BLaER1 (cell line): ENCODE results near the gene CAV2.

Experiments used
- H3K27ac ChIP-seq: shearing (Covaris generic); formaldehyde crosslinking; 2 replicates; pipeline ENCODE4 v1.8.1; 2022
- H3K27me3 ChIP-seq: shearing (Covaris generic); formaldehyde crosslinking; 2 replicates; pipeline ENCODE4 v1.8.1; 2022
- H3K36me3 ChIP-seq: shearing (Covaris generic); formaldehyde crosslinking; 2 replicates; pipeline ENCODE4 v1.8.1; 2022
- H3K4me1 ChIP-seq: shearing (Covaris generic); formaldehyde crosslinking; 2 replicates; pipeline ENCODE4 v1.8.1; 2022
- H3K4me2 ChIP-seq: shearing (Covaris generic); formaldehyde crosslinking; 2 replicates; pipeline ENCODE4 v1.8.1; 2022
- H3K4me3 ChIP-seq: shearing (Covaris generic); formaldehyde crosslinking; 2 replicates; pipeline ENCODE4 v1.8.1; 2022
- H3K9ac ChIP-seq: shearing (Covaris generic); formaldehyde crosslinking; 2 replicates; pipeline ENCODE4 v1.8.1; 2022
- H3K9me3 ChIP-seq: shearing (Covaris generic); formaldehyde crosslinking; 2 replicates; pipeline ENCODE4 v1.8.1; 2022
- H4K20me1 ChIP-seq: shearing (Covaris generic); formaldehyde crosslinking; 2 replicates; pipeline ENCODE4 v1.8.1; 2022
- Cebpa-rat ChIP-seq: shearing (Covaris generic); IDR thresholded peaks from 2 replicates; pipeline ENCODE4 v1.8.1; 2022

CAV2 gene

DNA sequence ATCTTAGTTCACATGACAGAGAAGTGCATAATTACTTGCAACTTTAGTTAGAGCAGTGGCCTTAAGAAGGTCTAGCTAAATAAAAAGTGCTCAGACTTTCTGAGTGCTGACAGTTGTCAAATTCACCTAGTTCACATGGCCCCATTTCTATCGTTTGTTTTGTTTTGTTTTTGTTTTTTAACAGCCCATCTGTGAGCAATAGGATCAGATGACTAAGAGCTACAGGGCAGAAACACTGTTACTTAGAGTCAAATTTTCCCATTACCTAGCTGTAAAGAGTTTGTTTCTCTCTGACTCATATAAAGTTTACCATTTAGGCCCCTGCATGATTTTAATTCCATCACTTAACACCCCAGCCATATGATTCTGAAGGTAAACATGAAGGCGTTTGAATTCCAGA lies 44.1 kb downstream of the CAV2 start:
- H3K27me3 ChIP-seq, result no peaks in the 10 kb centered on the region
- no peaks in the 10 kb centered on the region for H3K4me1 ChIP-seq
- no peaks in the 10 kb centered on the region for H4K20me1 ChIP-seq
- H3K4me3 ChIP-seq, result no peak overlapping the region
- H3K4me2 ChIP-seq, result no peak overlapping the region
- no peak overlapping the region for H3K27ac ChIP-seq
- no peak overlapping the region for H3K9ac ChIP-seq
- 0 out of 2 replicates have a peak, but pooled peaks cover 5% of the 10 kb centered on the region for H3K9me3 ChIP-seq
- TF ChIP-seq Cebpa-rat, result no peak
- no peaks in the 10 kb centered on the region for H3K36me3 ChIP-seq

DNA sequence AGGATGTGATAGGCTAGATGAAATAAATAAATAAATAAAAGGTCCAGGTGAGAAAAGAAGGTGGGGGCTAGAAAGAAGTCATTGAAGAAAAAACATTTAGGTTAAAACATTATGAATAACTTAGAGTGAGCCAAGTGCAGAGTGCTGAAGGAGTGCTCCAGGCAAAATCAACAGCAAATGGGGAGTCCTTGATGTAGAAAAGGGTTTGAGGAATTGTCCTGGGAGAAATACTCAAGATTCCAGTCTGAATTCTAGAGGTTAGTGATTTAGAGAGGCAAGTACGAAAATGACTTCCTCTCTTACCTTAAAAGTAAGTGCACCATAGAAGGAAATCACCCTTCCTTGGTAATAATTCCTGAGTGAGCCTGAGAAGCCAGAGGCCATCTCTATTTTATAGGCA lies 44.9 kb downstream of the CAV2 start:
- Histone ChIP-seq H3K4me2 (no peak overlapping the region), H3K27me3 (no peaks in the 10 kb centered on the region), H3K36me3 (no peaks in the 10 kb centered on the region), H3K4me1 (no peaks in the 10 kb centered on the region), H3K9ac (no peak overlapping the region), H4K20me1 (no peaks in the 10 kb centered on the region), H3K9me3 (no peaks in the 10 kb centered on the region), H3K4me3 (no peak overlapping the region), H3K27ac (no peak overlapping the region)
- no peak for TF ChIP-seq Cebpa-rat

DNA sequence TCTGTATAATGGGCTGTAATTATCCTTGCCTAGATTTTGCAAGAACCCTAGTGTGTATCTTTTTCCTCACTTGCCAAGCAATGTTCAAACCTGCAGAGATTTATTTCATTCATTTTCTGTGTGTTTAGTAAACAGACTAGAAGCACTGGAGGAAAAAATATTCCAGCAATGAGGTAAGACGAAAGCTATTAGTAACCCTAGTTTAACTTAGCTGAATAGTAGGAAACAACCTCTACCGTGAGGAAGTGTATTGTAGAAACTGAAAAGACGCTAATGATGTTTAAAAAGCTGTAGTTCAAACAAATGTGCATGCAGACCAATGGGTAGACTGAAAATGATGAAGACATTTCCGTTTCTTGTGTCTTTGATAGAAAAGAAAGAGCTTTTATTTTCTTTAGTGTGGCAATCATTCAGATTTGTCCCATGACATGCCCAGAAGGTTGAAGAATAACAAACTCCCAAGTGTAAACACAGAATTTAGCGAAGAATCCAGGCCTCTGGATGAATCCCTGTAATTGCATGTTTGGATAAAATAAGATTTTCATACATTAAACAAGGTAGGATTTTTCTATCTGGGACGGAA lies 46.0 kb downstream of the CAV2 start:
- no peaks in the 10 kb centered on the region for H4K20me1 ChIP-seq
- no peak overlapping the region for H3K4me2 ChIP-seq
- H3K9me3 ChIP-seq, result no peaks in the 10 kb centered on the region
- no peak overlapping the region for H3K27ac ChIP-seq
- no peaks in the 10 kb centered on the region for H3K36me3 ChIP-seq
- H3K9ac ChIP-seq, result no peak overlapping the region
- no peak for TF ChIP-seq Cebpa-rat
- no peaks in the 10 kb centered on the region for H3K4me1 ChIP-seq
- no peaks in the 10 kb centered on the region for H3K27me3 ChIP-seq
- H3K4me3 ChIP-seq, result no peak overlapping the region

DNA sequence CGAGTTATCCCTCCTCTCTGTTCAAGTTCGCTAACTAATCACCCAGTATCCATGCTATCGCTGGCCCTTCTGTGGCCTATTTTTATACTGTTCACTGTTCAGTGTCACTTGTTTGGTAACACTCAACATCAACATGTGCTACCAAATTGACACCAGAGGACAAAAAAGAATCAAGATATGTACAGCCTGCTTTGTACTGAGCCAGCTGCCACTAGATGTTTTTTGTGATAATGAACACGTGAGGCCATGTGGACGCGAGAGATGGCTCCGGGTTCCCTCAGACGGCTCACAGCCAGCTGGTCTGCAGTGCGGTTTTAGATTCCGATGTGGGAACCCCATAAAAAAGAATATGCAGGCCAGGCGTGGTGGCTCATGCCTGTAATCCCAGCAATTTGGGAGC lies 46.5 kb downstream of the CAV2 start:
- Histone ChIP-seq H3K9me3 (no peaks in the 10 kb centered on the region), H3K36me3 (no peaks in the 10 kb centered on the region), H3K27ac (no peak overlapping the region), H3K4me3 (no peak overlapping the region), H3K27me3 (no peaks in the 10 kb centered on the region), H3K9ac (no peak overlapping the region), H3K4me2 (no peak overlapping the region), H4K20me1 (no peaks in the 10 kb centered on the region), H3K4me1 (no peaks in the 10 kb centered on the region)
- TF ChIP-seq Cebpa-rat, result no peak

DNA sequence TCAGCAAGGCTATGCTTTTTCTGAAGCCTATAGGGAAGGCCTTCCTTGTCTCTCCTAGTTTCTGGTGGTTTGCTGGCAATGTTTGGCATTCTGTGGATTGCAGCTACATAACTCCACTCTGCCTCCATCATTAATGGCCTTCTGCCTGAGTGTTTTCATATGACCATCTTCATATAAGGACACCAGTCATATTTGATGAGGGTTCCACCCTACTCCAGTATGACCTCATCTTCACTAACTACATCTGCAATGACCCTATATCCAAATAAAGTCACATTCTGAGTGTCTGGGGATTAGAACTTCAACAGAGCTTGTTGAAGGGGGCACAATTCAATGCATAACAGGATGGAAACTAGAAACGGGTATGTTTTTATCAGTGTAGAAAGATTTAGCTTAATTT lies 47.4 kb downstream of the CAV2 start:
- H3K4me2 ChIP-seq, result no peak overlapping the region
- no peaks in the 10 kb centered on the region for H3K9me3 ChIP-seq
- no peak overlapping the region for H3K9ac ChIP-seq
- H3K4me3 ChIP-seq, result no peak overlapping the region
- no peak overlapping the region for H3K27ac ChIP-seq
- H3K4me1 ChIP-seq, result no peaks in the 10 kb centered on the region
- TF ChIP-seq Cebpa-rat, result no peak
- H4K20me1 ChIP-seq, result no peaks in the 10 kb centered on the region
- H3K36me3 ChIP-seq, result no peaks in the 10 kb centered on the region
- H3K27me3 ChIP-seq, result no peaks in the 10 kb centered on the region

DNA sequence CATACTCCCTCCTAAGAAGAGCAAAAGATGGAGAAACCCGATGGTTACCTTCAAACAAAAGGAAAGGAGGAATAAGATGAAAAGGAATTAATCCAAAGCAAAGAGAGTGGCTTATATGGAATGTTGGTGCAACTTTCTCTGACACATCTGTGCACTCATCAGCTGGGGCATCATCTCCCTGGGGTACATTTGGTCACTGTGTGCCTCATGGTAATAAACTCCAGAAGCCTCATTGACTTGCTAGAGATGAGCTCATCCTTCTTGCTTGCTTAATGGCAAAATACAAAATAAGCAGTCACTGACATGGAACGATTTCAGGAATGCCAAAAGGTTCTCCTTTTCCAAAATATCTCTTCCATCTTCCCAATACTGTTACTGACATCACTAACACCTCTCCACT lies 47.8 kb downstream of the CAV2 start:
- no peaks in the 10 kb centered on the region for H3K4me1 ChIP-seq
- H3K4me3 ChIP-seq, result no peak overlapping the region
- H3K27me3 ChIP-seq, result no peaks in the 10 kb centered on the region
- H3K9ac ChIP-seq, result no peak overlapping the region
- no peak overlapping the region for H3K27ac ChIP-seq
- H4K20me1 ChIP-seq, result no peaks in the 10 kb centered on the region
- H3K4me2 ChIP-seq, result no peak overlapping the region
- no peaks in the 10 kb centered on the region for H3K36me3 ChIP-seq
- H3K9me3 ChIP-seq, result no peaks in the 10 kb centered on the region
- TF ChIP-seq Cebpa-rat, result no peak

DNA sequence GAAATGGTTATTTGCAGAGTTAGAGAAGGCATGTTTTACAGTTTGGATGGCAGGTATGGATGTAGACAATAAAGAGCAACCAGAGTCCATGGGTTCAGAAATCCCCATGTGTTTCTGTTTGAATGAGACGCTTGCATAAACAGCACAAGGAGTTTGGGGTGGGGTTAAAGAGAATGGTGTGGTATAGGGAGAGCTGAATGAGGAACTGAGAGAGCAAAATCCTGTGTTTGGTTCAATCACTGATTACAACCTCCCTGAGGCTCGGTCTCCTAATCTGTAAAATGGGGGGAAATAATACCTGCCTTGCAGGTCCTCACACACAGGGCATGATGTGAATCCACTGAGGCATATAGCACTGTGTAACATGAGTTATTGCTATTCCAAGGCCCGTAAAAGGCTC lies 49.0 kb downstream of the CAV2 start:
- H3K27me3 ChIP-seq, result no peaks in the 10 kb centered on the region

DNA sequence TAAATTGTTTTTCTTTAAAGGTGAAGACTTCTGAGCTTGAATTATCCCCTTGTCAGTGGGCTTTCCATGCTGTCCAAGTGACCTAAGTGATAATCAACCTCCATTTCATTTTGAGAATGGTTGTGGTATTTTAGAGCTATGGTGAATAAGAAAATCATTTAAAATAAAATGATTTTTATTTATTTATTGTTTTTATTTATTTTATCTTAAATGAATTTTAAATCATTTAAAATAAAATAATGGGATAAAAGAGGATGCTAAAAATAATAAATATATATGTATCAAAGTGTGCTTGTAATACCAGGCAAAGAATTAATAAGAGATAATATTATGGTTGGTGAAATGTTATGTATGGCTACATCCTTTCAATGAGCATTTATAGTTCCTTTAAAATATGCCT lies 49.8 kb downstream of the CAV2 start:
- TF ChIP-seq Cebpa-rat, result no peak

More for the DNA sequence above, 49.0 kb downstream of the CAV2 start:
- Histone ChIP-seq H3K4me3 (no peak overlapping the region), H4K20me1 (no peaks in the 10 kb centered on the region), H3K9me3 (no peaks in the 10 kb centered on the region), H3K4me1 (no peaks in the 10 kb centered on the region), H3K36me3 (no peaks in the 10 kb centered on the region), H3K4me2 (no peak overlapping the region), H3K9ac (no peak overlapping the region), H3K27ac (no peak overlapping the region)
- no peak for TF ChIP-seq Cebpa-rat

DNA sequence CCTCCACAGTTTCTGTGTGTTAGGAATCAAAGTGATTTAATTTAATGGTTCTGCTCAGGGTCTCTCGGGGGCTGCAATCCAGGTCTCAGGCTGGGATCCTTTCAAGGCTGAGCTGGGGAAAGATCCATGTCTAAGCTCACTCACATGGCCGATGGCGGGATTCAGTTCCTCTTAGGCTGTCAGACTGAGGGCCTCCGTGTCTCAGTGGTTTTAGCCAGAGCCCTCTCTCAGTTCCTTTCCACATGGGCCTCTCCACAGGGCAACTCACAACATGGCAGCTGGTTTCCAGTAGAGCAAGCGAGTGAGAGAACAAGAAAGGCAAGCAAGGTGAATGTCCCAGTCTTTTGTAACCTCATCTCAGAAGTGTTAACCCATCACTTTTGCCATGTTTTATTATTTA lies 52.2 kb downstream of the CAV2 start:
- Histone ChIP-seq H3K36me3 (no peaks in the 10 kb centered on the region), H3K4me3 (no peak overlapping the region), H3K27me3 (no peaks in the 10 kb centered on the region), H4K20me1 (no peaks in the 10 kb centered on the region), H3K9ac (no peak overlapping the region), H3K4me1 (peaks cover 16% of the 10 kb centered on the region), H3K27ac (no peak overlapping the region), H3K9me3 (no peaks in the 10 kb centered on the region), H3K4me2 (no peak overlapping the region)
- no peak for TF ChIP-seq Cebpa-rat

More for the DNA sequence above, 49.8 kb downstream of the CAV2 start:
- Histone ChIP-seq H3K4me1 (no peaks in the 10 kb centered on the region), H4K20me1 (no peaks in the 10 kb centered on the region), H3K4me3 (no peak overlapping the region), H3K27me3 (no peaks in the 10 kb centered on the region), H3K27ac (no peak overlapping the region), H3K9me3 (no peaks in the 10 kb centered on the region), H3K36me3 (no peaks in the 10 kb centered on the region), H3K4me2 (no peak overlapping the region), H3K9ac (no peak overlapping the region)

DNA sequence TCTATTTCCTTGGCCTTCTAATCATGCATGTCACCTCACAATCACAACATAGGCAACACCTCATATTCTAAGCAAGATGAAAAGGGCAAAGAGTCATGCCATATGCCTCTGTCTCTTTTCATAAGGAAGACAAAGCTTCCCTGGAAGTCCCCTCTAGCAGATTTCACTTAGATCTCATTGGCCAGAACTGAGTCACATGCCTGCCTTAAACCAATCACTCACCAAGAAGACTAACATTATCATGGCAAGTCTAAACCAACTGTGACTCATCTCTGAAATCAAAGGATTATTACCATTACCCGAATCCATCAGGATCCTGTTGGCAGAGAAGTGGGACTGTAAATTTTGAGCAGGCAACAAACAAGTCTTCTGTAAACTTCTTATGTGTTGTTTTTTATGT lies 53.1 kb downstream of the CAV2 start:
- no peak for TF ChIP-seq Cebpa-rat
- Histone ChIP-seq H3K4me2 (no peak overlapping the region), H3K27ac (no peak overlapping the region), H3K27me3 (no peaks in the 10 kb centered on the region), H3K4me1 (peaks cover 17% of the 10 kb centered on the region), H3K9ac (no peak overlapping the region), H3K4me3 (no peak overlapping the region), H4K20me1 (no peaks in the 10 kb centered on the region), H3K36me3 (no peaks in the 10 kb centered on the region), H3K9me3 (no peaks in the 10 kb centered on the region)
